Neural progenitor cell (in vitro differentiated cells): Measurements from ENCODE around the gene RMI1. TPM values are rescaled to one million over a fixed set of nuclear protein-coding genes. Genes with fewer than 3 reads are reported as not detected.

ENCODE experiments used
- DNase-seq: peaks from one replicate; pipeline ENCODE4 v3.0.0-alpha.2; 2016; ENCODE audit warnings: low spot score
- H2AFZ ChIP-seq: fragments of 200-600 bp; sonication (generic); replicated peaks from 2 replicates; pipeline ENCODE4 v1.6.1; 2016; ENCODE audit warnings: antibody characterized with exemption
- H3F3A ChIP-seq: fragments of 200-600 bp; sonication (generic); 2 replicates; pipeline ENCODE4 v1.6.1; 2016; ENCODE audit warnings: antibody characterized with exemption, low read depth
- H3K27ac ChIP-seq: fragments of 200-600 bp; sonication (generic); 2 replicates; pipeline ENCODE4 v1.5.1; 2016; ENCODE audit warnings: mild to moderate bottlenecking
- H3K27me3 ChIP-seq: fragments of 200-600 bp; sonication (generic); 2 replicates; pipeline ENCODE4 v1.6.1; 2016; ENCODE audit warnings: mild to moderate bottlenecking, moderate library complexity
- H3K36me3 ChIP-seq: fragments of 200-600 bp; sonication (generic); 2 replicates; pipeline ENCODE4 v1.5.1; 2016
- H3K4me1 ChIP-seq: fragments of 200-600 bp; sonication (generic); 2 replicates; pipeline ENCODE4 v1.6.1; 2016; ENCODE audit warnings: mixed run types
- H3K4me2 ChIP-seq: fragments of 200-600 bp; sonication (generic); 2 replicates; pipeline ENCODE4 v1.6.1; 2016
- H3K4me3 ChIP-seq: fragments of 200-600 bp; sonication (generic); 2 replicates; pipeline ENCODE4 v1.5.1; 2016
- H3K79me2 ChIP-seq: fragments of 200-600 bp; sonication (generic); 2 replicates; pipeline ENCODE4 v1.6.1; 2016; ENCODE audit warnings: low read depth
- H3K9ac ChIP-seq: fragments of 200-600 bp; sonication (generic); 2 replicates; pipeline ENCODE4 v1.6.1; 2016
- H3K9me3 ChIP-seq: fragments of 200-600 bp; sonication (generic); 2 replicates; pipeline ENCODE4 v1.5.1; 2016; ENCODE audit warnings: low read depth
- H4K20me1 ChIP-seq: fragments of 200-600 bp; sonication (generic); 2 replicates; pipeline ENCODE4 v1.6.1; 2016; ENCODE audit warnings: low read depth
- H3K27ac Mint-ChIP-seq: 3 replicates; pipeline ENCODE4 v1.8.0; 2021; ENCODE audit warnings: mixed read lengths
- H3K27me3 Mint-ChIP-seq: 2 replicates; pipeline ENCODE4 v1.8.0; 2022; ENCODE audit warnings: low read depth, mild to moderate bottlenecking, inconsistent platforms, moderate library complexity, mixed read lengths; ENCODE audit not compliant: insufficient read depth
- H3K36me3 Mint-ChIP-seq: 3 replicates; pipeline ENCODE4 v1.8.0; 2021; ENCODE audit warnings: mixed read lengths
- H3K4me1 Mint-ChIP-seq: 3 replicates; pipeline ENCODE4 v1.8.0; 2021; ENCODE audit warnings: mixed read lengths
- H3K4me3 Mint-ChIP-seq: 3 replicates; pipeline ENCODE4 v1.8.0; 2021; ENCODE audit warnings: mild to moderate bottlenecking, moderate library complexity, mixed read lengths
- H3K9me3 Mint-ChIP-seq: 3 replicates; pipeline ENCODE4 v1.8.0; 2020; ENCODE audit warnings: mixed read lengths
- CTCF ChIP-seq: fragments of 200-600 bp; sonication (generic); IDR thresholded peaks from 2 replicates; pipeline ENCODE4 v1.5.1; 2017; ENCODE audit warnings: antibody characterized with exemption, mild to moderate bottlenecking
- EZH2 ChIP-seq: fragments of 200-600 bp; sonication (generic); IDR thresholded peaks from 2 replicates; pipeline ENCODE4 v1.6.1; 2017; ENCODE audit warnings: antibody characterized with exemption, mild to moderate bottlenecking, moderate library complexity
- EZH2phosphoT487 ChIP-seq: fragments of 200-600 bp; sonication (generic); IDR thresholded peaks from 2 replicates; pipeline ENCODE4 v1.6.1; 2017; ENCODE audit warnings: antibody characterized with exemption
- total RNA-seq: library from RNA; depleted of rRNA; stranded (reverse); fragments of >200 nt; gene quantifications from 2 replicates; pipeline ENCODE4 v1.2.3, GENCODE V29; 2015; ENCODE audit warnings: low replicate concordance

RMI1 gene
- total RNA-seq, 1 donor from 2014 or later, result 35.7 TPM

DNA sequence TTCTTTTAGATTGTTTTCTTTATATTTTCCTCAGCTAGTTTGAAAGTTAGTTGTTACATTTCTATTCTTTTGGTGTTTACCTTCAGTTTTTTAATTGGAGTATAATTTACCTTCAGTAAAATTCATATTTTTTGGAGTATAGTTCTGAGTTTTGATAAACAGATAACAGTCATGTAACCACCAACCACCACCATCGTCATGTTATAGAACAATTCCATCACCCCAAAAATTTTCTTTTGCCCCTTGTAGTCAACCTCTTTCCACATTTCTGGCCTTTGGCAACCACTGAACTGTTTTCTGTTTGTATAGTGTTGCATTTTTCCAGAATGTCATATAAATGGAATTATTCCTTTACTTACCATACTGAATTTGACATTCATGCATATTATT lies 6.8 kb downstream of the RMI1 start:
- Mint-ChIP-seq H3K27me3 (no peaks in the 10 kb centered on the region), H3K36me3 (peaks cover 37% of the 10 kb centered on the region), H3K9me3 (peaks cover 2% of the 10 kb centered on the region), H3K4me1 (peaks cover 23% of the 10 kb centered on the region), H3K27ac (no peak overlapping the region), H3K4me3 (no peak overlapping the region)
- H3K27me3 ChIP-seq, result no peaks in the 10 kb centered on the region
- H4K20me1 ChIP-seq, result peaks cover 39% of the 10 kb centered on the region
- H3K9ac ChIP-seq, result no peak overlapping the region
- peaks cover 11% of the 10 kb centered on the region for H3K36me3 ChIP-seq
- H3K79me2 ChIP-seq, result peaks cover 100% of the 10 kb centered on the region
- H3K4me1 ChIP-seq, result peaks cover 14% of the 10 kb centered on the region
- H3K9me3 ChIP-seq, result no peaks in the 10 kb centered on the region
- no peak overlapping the region for H3K27ac ChIP-seq
- no peak overlapping the region for H2AFZ ChIP-seq
- no peak overlapping the region for H3K4me2 ChIP-seq
- TF ChIP-seq EZH2phosphoT487 (no peak), EZH2 (no peak), CTCF (no peak)
- no peaks in the 10 kb centered on the region for H3F3A ChIP-seq
- H3K4me3 ChIP-seq, result no peak overlapping the region
- DNase-seq, result no peak

- Histone ChIP-seq H3K9me3 (no peaks in the 10 kb centered on the region), H3K36me3 (peaks cover 11% of the 10 kb centered on the region), H3K27me3 (no peaks in the 10 kb centered on the region), H4K20me1 (peaks cover 34% of the 10 kb centered on the region), H3K9ac (no peak overlapping the region), H3K27ac (no peak overlapping the region), H3K4me2 (no peak overlapping the region), H3K4me1 (peaks cover 4% of the 10 kb centered on the region), H2AFZ (no peak overlapping the region), H3K4me3 (no peak overlapping the region), H3K79me2 (peaks cover 100% of the 10 kb centered on the region), H3F3A (no peaks in the 10 kb centered on the region)
- no peak for DNase-seq
- Mint-ChIP-seq H3K36me3 (peaks cover 36% of the 10 kb centered on the region), H3K27ac (peak overlapping the region; percentile 57), H3K4me1 (peaks cover 14% of the 10 kb centered on the region), H3K27me3 (no peaks in the 10 kb centered on the region), H3K9me3 (peaks cover 2% of the 10 kb centered on the region), H3K4me3 (no peak overlapping the region)
- TF ChIP-seq EZH2 (no peak), EZH2phosphoT487 (no peak), CTCF (no peak)
Observed at GRCh38 chr9:83988411-83988810, 7.8 kb downstream of the RMI1 start.

GRCh38 chr9:83991355-83991754 lies 10.8 kb downstream of the RMI1 start:
- H3K79me2 ChIP-seq, result peaks cover 100% of the 10 kb centered on the region
- DNase-seq, result no peak
- no peaks in the 10 kb centered on the region for H3K4me1 ChIP-seq
- H3K27me3 ChIP-seq, result no peaks in the 10 kb centered on the region
- Mint-ChIP-seq H3K4me3 (no peak overlapping the region), H3K9me3 (peaks cover 2% of the 10 kb centered on the region), H3K27ac (no peak overlapping the region), H3K27me3 (no peaks in the 10 kb centered on the region), H3K36me3 (peaks cover 48% of the 10 kb centered on the region), H3K4me1 (peaks cover 8% of the 10 kb centered on the region)
- no peak overlapping the region for H2AFZ ChIP-seq
- peaks cover 11% of the 10 kb centered on the region for H3K36me3 ChIP-seq
- H4K20me1 ChIP-seq, result peaks cover 31% of the 10 kb centered on the region
- no peak overlapping the region for H3K4me2 ChIP-seq
- TF ChIP-seq EZH2 (no peak), EZH2phosphoT487 (no peak), CTCF (no peak)
- H3K9ac ChIP-seq, result no peak overlapping the region
- no peak overlapping the region for H3K27ac ChIP-seq
- no peaks in the 10 kb centered on the region for H3K9me3 ChIP-seq
- no peaks in the 10 kb centered on the region for H3F3A ChIP-seq
- no peak overlapping the region for H3K4me3 ChIP-seq
